Kidney capillary endothelial cell (primary cell): ENCODE results near the gene ZYX.
A peak's percentile ranks its signal among the peaks of the same experiment; 100 is the strongest.
"Not testable (repeated sequence)": the region's sequence is repeated elsewhere in the genome, so short reads cannot be mapped to it uniquely, and the experiment has no call there.

Experiments
- DNase-seq: peaks from one replicate; pipeline ENCODE4 v3.0.0-alpha.2; 2018; ENCODE audit warnings: low spot score

Gene ZYX

DNA sequence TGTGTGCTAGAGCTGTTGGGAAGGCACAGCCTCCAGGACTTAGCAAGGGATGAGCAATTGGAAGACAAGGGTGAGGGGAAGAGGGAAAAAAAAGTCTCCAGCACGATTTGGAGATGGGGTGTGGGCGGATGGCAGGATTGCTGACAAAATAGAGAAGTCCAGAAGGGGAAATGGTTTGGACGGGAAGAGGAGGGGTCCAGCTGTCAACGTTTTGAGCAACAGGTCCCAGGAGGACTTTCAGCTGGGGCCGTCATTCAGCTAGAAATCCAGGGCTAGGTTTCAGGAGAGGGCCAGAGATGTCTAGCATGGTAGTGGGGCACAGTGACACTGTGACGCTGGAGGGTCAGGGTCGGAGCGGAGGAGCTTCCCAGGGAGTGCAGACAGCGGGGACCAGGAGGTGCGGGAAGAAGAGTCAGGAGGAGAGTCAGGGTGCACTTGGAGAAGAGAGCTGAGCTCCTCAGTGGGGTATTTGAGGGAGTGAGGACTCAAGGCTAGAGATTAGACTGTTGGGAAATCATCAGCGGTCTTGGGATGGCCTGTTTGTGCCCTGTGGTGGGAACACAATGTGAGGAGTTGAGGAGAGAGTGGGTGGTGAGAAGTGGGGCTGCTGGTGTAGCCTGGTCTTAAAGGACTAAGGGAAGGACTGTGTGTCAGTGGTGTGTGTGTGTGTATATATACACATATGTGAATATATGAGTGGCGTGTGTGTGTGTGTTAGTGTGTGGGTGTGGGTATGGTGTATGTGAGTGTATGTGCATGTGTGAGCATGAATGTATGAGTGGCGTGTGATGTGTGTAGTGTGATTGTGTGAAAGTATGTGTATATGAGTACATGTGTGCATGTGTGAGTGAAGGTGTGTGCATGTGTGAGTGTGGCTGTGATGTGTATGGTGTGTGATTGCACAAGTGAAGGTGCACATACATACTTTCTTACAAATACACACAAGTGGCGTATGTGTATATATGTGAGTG, 3.8 kb downstream of the ZYX start:
- no peak for DNase-seq

GRCh38 chr7:143385891-143386781, 5.0 kb downstream of the ZYX start:
- DNase-seq: no peak

DNA sequence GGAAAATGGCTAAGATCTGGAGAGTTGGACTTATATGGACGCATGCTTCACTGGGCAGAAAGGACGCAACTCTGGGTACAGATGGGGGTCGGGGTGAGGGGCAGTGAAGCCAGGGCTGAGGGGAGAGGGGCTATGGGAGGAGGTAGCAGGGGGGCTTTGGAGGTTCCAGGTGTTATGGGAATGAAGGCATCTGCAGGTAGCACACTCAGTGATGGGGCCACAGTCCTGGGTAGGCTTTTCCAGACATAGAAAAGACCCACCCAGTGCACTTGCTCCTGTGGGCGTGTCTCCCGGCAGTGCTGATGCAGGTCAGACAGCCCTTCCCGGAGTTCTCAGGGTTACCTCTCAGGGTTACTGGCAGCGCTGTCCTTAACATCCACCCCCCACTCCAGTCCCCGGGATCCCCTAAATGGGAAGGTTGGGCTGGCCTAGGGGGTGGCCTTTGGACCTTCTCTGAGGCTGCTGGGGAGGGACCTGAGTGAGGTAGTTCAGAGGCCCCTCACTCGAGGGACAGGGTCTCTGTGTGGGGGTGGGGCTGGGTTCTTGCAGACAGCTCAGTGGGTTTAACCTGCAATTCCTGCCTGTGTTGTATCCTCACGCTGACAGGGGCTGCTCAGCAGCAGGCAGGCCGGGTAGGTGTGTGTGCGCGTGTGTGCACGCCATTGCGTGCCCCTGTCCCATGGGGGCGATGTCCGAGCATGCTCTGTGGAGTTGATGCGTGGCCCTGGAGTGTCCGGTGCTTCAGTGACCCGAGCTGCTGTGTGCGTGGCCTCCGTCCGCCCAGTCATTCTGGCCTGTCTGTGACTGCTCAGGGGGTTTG, 6.2 kb downstream of the ZYX start:
- DNase-seq: no peak

DNA sequence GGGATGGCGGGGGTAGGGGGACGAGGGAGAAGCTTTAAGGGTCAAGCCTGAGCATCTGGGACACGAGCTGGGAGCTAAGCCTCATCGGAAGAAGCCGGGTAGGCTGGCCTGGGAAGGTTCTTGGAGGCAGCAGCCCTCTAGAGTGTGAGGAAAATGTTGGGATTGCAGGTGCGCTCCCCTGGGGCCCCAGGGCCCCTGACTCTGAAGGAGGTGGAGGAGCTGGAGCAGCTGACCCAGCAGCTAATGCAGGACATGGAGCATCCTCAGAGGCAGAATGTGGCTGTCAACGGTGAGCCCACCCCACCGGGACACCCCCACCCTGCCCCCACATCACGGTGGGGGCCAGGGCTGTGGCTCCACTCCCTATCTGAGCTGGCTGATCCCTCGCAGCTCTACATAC, 6.9 kb downstream of the ZYX start:
- DNase-seq: no peak

GRCh38 chr7:143388491-143389101, 7.5 kb downstream of the ZYX start:
- no peak for DNase-seq

GRCh38 chr7:143389316-143390103, 8.4 kb downstream of the ZYX start:
- DNase-seq: no peak

- DNase-seq: peak; percentile 57
Measured at GRCh38 chr7:143390104-143390772, 9.1 kb downstream of the ZYX start.

DNA sequence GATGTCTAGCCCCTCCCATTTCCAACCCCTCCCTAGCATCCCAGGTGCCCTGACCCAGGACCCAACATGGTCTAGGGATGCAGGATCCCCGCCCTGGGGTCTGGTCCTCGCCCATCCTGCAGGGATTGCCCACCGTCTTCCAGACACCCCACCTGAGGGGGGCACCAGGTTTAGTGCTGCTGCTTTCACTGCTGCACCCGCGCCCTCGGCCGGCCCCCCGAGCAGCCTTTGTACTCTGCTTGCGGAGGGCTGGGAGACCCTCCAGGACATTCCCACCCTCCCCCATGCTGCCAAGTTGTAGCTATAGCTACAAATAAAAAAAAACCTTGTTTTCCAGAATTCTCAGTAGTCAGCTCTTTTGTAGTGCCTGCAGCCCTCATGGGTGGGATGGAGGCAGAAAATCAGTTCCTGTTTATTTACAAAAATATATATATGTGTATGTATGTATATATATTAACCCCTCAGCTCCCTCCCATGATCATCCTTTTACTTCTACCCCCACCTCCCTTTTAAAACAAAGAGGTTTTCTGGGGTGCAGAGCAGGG, 9.7 kb downstream of the ZYX start:
- no peak for DNase-seq

- no peak for DNase-seq
Measured at GRCh38 chr7:143391462-143392404, 10.6 kb downstream of the ZYX start.

GRCh38 chr7:143392427-143392826, 11.3 kb downstream of the ZYX start:
- not testable (repeated sequence) for DNase-seq

DNA sequence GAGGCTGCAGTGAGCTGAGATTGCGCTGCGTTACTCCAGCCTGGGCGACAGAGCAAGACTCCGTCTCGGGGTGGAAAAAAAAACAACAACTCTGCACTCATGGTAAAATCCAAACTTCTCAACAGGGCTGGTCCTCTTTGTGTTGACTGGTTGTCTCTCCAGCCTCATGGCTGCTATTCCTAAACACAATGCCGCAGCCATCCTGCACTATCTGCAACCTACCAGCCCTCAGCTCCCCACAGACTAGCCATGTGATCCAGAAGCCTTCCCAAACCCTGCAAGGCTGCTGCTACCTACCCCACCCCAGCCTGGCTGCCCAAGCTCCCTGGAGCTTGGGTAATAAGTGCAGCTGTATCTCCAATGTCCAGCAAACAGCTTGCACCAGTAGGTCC, 11.7 kb downstream of the ZYX start:
- DNase-seq: no peak

- DNase-seq: no peak
Measured at GRCh38 chr7:143393267-143394041, 12.3 kb downstream of the ZYX start.

DNA sequence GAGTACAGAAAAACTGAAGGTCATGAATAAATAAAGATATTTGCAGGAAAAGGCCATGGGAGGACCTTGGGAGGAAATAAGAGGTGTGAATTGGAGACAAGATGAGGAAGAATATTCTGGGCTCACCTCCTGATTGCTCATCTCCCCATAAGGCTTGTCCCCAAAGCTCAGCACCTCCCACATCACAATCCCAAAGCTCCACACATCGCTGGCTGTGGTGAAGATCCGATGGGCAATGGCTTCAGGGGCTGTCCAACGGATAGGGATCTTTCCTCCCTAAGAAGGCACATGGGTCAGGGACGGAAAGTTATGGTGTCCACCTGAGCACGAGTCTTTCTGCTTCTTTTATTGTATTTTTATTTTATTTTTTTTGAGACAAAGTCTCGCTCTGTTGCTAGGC, 12.9 kb downstream of the ZYX start:
- DNase-seq: no peak

- DNase-seq: no peak
Measured at GRCh38 chr7:143394777-143395176, 13.6 kb downstream of the ZYX start.

- no peak for DNase-seq
Measured at GRCh38 chr7:143395187-143396149, 14.3 kb downstream of the ZYX start.

DNA sequence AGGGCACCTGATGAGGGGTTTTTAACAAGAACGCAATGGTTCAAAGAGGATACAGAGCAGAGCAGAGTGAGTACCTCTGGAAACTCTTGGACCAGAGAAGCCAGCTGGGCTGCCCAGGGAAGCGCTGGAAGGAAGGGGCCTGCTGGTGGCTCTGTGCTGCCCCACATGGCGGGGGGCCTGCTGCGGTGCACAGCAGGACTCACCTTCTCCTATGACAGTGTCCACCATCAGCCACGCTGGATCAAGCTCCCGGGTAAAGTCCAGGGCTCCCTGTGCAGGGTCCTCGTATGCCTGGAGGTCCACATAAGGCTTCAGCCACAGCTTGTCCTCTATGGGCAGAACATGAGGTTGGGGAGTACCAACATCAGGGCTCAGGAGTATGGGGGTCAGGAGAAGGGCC, 15.0 kb downstream of the ZYX start:
- no peak for DNase-seq
